Omental fat pad (tissue), 4 donors: ENCODE measurements around the gene IPO4. TPM values are rescaled to one million over a fixed set of nuclear protein-coding genes. Genes with fewer than 3 reads are reported as not detected.

Experiments
- ATAC-seq: fragments of 150-250 bp; one replicate; pipeline ENCODE4 v1.9.1; 2016; ENCODE audit warnings: mild to moderate bottlenecking, moderate library complexity; ENCODE audit not compliant: low FRiP score
- DNase-seq: peaks from one replicate; pipeline ENCODE4 v3.0.0-alpha.2; 2019; ENCODE audit warnings: low spot score
- CTCF ChIP-seq, 3 donors: fragments of 450-650 bp; IDR thresholded peaks; one replicate each; pipeline ENCODE4 v1.5.1; 2016 to 2017; ENCODE audit warnings: antibody characterized with exemption in 3 of 3, mild to moderate bottlenecking in 3 of 3, moderate library complexity in 2 of 3
- total RNA-seq, 4 donors: library from RNA; depleted of rRNA; stranded (reverse); fragments of >200 nt; gene quantifications; one replicate each; pipeline ENCODE4 v1.1.0, GENCODE V29; 2016

The IPO4 gene
- total RNA-seq, 4 donors from 2014 or later, result 24.1 to 108 (median 34.4) TPM

DNA sequence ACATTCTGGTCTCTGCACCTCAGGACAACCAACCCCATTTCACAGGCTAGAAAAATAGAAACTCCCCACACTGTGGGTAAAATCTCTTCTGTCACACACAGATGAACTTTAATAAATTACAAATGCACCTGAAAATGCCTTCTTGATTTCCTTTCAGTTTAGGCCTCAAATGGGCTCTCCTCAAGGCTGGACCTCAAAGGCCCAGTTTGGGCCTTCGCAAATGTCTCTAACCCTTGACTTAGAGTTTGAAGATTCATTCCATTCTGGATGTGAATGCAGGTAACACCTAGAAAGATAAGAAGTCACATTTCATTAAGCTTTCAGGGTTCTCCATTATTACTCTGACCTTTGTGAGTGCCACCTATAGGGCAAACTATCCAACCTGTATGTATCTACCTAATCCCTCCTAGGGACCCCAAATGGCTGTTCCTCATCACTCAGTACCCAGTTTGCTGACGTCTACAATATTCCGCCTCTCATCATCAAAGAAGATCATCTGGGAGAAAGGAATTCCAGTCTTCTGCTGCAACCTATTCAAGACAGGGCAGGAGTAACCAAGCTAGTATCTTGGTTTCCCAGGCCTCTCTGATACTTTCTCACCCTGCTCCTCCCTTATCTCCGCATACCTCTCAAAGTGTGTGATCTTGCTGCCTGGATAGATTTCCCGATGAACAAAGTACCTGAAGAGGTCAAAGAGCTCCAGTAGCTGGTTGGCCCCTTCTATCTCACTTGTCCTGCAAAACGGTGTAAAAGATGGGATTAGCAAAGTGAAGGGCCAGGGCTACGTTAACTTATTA lies 25.4 kb upstream of the IPO4 start:
- no peak for TF ChIP-seq CTCF (IDR thresholded peaks at IDR 0.05)
- DNase-seq (no peak), ATAC-seq (no peak)

DNA sequence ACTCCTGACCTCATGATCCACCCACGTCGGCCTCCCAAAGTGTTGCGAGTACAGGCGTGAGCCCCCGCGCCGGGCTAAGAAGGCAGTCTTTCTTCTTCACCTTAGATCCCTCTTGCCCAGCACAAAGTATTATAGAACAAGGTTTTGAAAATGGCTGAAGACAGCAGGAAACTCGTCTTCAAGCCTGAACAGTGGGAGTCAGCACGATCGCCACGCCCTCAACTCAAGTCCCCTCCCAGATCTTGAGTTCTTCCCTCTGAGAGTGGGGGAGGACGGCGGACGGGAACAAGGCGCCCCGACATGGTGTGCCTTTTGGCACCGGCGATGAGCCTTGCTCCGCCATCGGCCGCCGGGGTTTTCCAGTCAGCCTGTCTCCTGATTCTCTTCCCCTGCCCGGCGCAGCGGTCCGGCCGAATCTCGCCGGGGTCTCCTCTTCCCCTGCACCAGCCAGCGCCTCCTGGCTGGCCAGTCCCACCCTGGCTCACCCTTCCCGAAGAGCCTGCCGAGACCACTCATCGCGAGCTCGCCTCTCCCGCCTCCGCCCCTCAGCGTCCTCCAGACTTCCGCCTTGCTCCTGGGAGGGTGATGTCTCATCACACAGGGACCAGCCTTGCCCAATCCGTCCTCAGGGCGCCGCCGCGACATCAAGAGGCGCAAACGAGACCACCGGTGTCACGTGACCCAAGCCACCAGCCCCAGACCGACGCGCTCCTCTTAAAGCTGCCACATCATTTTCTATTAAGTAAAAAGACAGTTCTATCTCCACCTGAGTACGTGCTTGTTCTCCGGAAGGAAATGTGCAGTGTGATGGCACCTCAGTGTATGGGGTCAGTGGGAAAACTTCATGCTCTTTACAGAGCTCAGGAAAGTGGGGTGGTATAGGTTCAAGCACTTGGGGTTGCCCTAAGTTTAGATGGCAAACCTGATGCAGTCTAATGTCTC lies 24.6 kb upstream of the IPO4 start, which contains the start of gene CHMP4A:
TSS of gene CHMP4A (minus strand) at position 565 of the 942 bp plus-strand sequence. CDS start at position 516, 49 bp downstream.
- ATAC-seq, result peak; percentile 96
- DNase-seq, result peak; percentile 95
- TF ChIP-seq CTCF (IDR thresholded peaks at IDR 0.05), result no peak

GRCh38 chr14:24211311-24211710 lies 22.7 kb upstream of the IPO4 start:
- DNase-seq (no peak), ATAC-seq (no peak)
- TF ChIP-seq CTCF (IDR thresholded peaks at IDR 0.05), result no peak

GRCh38 chr14:24207625-24208024 lies 19.0 kb upstream of the IPO4 start:
- no peak for DNase-seq
- ATAC-seq, result no peak

DNA sequence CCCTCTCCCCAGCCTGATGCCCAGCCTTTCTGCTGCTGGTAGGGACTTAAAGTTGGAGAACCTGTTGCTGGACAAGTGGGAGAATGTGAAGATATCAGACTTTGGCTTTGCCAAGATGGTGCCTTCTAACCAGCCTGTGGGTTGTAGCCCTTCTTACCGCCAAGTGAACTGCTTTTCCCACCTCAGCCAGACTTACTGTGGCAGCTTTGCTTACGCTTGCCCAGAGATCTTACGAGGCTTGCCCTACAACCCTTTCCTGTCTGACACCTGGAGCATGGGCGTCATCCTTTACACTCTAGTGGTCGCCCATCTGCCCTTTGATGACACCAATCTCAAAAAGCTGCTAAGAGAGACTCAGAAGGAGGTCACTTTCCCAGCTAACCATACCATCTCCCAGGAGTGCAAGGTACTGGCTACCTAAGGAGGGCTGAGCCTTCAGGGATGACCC lies 18.5 kb upstream of the IPO4 start:
- no peak for TF ChIP-seq CTCF (IDR thresholded peaks at IDR 0.05)
- ATAC-seq, result no peak
- no peak for DNase-seq

More at GRCh38 chr14:24207625-24208024, 19.0 kb upstream of the IPO4 start:
- TF ChIP-seq CTCF (IDR thresholded peaks at IDR 0.05), result no peak

DNA sequence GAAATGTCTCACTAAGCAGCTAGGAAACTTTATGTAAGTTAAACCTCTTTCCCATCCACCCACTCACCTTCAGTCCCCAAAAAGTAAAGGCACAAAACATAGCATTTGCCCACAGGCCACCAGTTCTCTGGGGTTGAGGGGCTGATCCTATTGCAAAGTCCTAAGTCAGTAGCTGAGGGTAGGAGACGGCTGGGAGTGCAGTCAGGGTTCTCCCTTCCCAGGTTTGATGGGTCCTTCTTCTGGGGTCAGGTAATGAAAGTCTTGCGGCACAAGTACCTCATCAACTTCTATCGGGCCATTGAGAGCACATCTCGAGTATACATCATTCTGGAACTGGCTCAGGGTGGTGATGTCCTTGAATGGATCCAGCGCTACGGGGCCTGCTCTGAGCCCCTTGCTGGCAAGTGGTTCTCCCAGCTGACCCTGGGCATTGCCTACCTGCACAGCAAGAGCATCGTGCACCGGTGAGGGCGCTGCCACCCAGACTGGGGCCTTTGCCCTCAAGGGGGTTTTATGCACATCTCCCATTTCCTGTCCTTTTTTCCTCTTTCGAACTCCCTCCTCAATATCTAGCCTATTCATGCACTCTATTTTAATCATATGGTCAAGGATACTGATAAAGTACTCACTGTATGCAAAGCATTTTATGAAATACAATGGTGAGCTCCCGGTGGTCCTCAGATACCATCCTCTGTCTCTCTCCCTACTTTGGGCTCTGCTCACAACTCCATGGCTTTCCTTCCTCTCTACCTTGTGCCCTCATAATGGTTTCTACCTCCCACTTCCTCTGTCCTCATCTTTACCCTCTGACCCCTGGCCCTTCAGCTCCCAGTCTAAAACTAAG lies 17.9 kb upstream of the IPO4 start:
- ATAC-seq (no peak), DNase-seq (no peak)
- TF ChIP-seq CTCF (IDR thresholded peaks at IDR 0.05), result no peak
